ENCODE results near the gene BCHE.

The BCHE gene

GRCh38 chr3:165837058-165837525 is at the start of gene BCHE:
BCHE (minus strand) TSS chr3:165837423; CDS start chr3:165831033, 6,390 bp downstream.
- no peak within 1 kb of the TSS for H3K4me3 Mint-ChIP-seq
- H3K4me1 Mint-ChIP-seq (ENCODE audit: low read depth): no peaks in the 10 kb centered on the region
- H3K27me3 Mint-ChIP-seq: no peaks in the 10 kb centered on the region
- intact Hi-C loops (cut with micrococcal nuclease): no loop called here
- H3K27ac Mint-ChIP-seq: no peak within 1 kb of the TSS
- no peaks in the 10 kb centered on the region for H3K36me3 Mint-ChIP-seq (ENCODE audit: low read depth)
- no peaks in the 10 kb centered on the region for H3K9me3 Mint-ChIP-seq

GRCh38 chr3:165885558-165886270 is 48.5 kb upstream of the BCHE start:
- peaks cover under 1% of the 10 kb centered on the region for H3K9me3 Mint-ChIP-seq
- H3K27me3 Mint-ChIP-seq: no peaks in the 10 kb centered on the region

GRCh38 chr3:165884518-165884917 is 47.3 kb upstream of the BCHE start:
- Mint-ChIP-seq H3K36me3 (ENCODE audit: low read depth) (no peaks in the 10 kb centered on the region), H3K27me3 (no peaks in the 10 kb centered on the region), H3K4me3 (no peak overlapping the region), H3K4me1 (ENCODE audit: low read depth) (no peaks in the 10 kb centered on the region), H3K9me3 (peaks cover 8% of the 10 kb centered on the region), H3K27ac (no peak overlapping the region)
- intact Hi-C loops (cut with micrococcal nuclease): no loop called here

More at GRCh38 chr3:165885558-165886270, 48.5 kb upstream of the BCHE start:
- no peaks in the 10 kb centered on the region for H3K36me3 Mint-ChIP-seq (ENCODE audit: low read depth)
- no peak overlapping the region for H3K4me3 Mint-ChIP-seq
- H3K4me1 Mint-ChIP-seq (ENCODE audit: low read depth): no peaks in the 10 kb centered on the region
- intact Hi-C loops (cut with micrococcal nuclease): no loop called here
- H3K27ac Mint-ChIP-seq: no peak overlapping the region

- H3K9me3 Mint-ChIP-seq: peaks cover 8% of the 10 kb centered on the region
- intact Hi-C loops (cut with micrococcal nuclease): no loop called here
- H3K27ac Mint-ChIP-seq: no peak overlapping the region
- no peaks in the 10 kb centered on the region for H3K4me1 Mint-ChIP-seq (ENCODE audit: low read depth)
- peak overlapping the region; percentile 18 for H3K4me3 Mint-ChIP-seq
- H3K36me3 Mint-ChIP-seq (ENCODE audit: low read depth): no peaks in the 10 kb centered on the region
- no peaks in the 10 kb centered on the region for H3K27me3 Mint-ChIP-seq
Observed at GRCh38 chr3:165883863-165884478, 46.7 kb upstream of the BCHE start.

- no peaks in the 10 kb centered on the region for H3K4me1 Mint-ChIP-seq (ENCODE audit: low read depth)
Observed at GRCh38 chr3:165883117-165883516, 45.9 kb upstream of the BCHE start.

GRCh38 chr3:165875644-165876043 is 38.4 kb upstream of the BCHE start:
- intact Hi-C loops (cut with micrococcal nuclease): no loop called here
- no peaks in the 10 kb centered on the region for H3K36me3 Mint-ChIP-seq (ENCODE audit: low read depth)
- no peak overlapping the region for H3K4me3 Mint-ChIP-seq

More at GRCh38 chr3:165883117-165883516, 45.9 kb upstream of the BCHE start:
- Mint-ChIP-seq H3K9me3 (peaks cover 8% of the 10 kb centered on the region), H3K27me3 (no peaks in the 10 kb centered on the region), H3K27ac (no peak overlapping the region), H3K36me3 (ENCODE audit: low read depth) (no peaks in the 10 kb centered on the region), H3K4me3 (no peak overlapping the region)
- intact Hi-C loops (cut with micrococcal nuclease): no loop called here

GRCh38 chr3:165874663-165875489 is 37.7 kb upstream of the BCHE start:
- Mint-ChIP-seq H3K36me3 (ENCODE audit: low read depth) (no peaks in the 10 kb centered on the region), H3K27me3 (no peaks in the 10 kb centered on the region), H3K4me3 (no peak overlapping the region), H3K9me3 (peaks cover 33% of the 10 kb centered on the region), H3K4me1 (ENCODE audit: low read depth) (no peaks in the 10 kb centered on the region), H3K27ac (no peak overlapping the region)
- intact Hi-C loops (cut with micrococcal nuclease): no loop called here

More at GRCh38 chr3:165875644-165876043, 38.4 kb upstream of the BCHE start:
- Mint-ChIP-seq H3K9me3 (peaks cover 40% of the 10 kb centered on the region), H3K27me3 (no peaks in the 10 kb centered on the region), H3K4me1 (ENCODE audit: low read depth) (no peaks in the 10 kb centered on the region), H3K27ac (no peak overlapping the region)

GRCh38 chr3:165868088-165868487 is 30.9 kb upstream of the BCHE start:
- no peaks in the 10 kb centered on the region for H3K36me3 Mint-ChIP-seq (ENCODE audit: low read depth)
- intact Hi-C loops (cut with micrococcal nuclease): no loop called here
- no peaks in the 10 kb centered on the region for H3K27me3 Mint-ChIP-seq
- H3K4me1 Mint-ChIP-seq (ENCODE audit: low read depth): no peaks in the 10 kb centered on the region
- no peak overlapping the region for H3K27ac Mint-ChIP-seq
- H3K4me3 Mint-ChIP-seq: no peak overlapping the region
- peaks cover 16% of the 10 kb centered on the region for H3K9me3 Mint-ChIP-seq

GRCh38 chr3:165859061-165859460 is 21.8 kb upstream of the BCHE start:
- intact Hi-C loops (cut with micrococcal nuclease): no loop called here
- no peaks in the 10 kb centered on the region for H3K36me3 Mint-ChIP-seq (ENCODE audit: low read depth)
- H3K27ac Mint-ChIP-seq: no peak overlapping the region
- H3K4me1 Mint-ChIP-seq (ENCODE audit: low read depth): no peaks in the 10 kb centered on the region
- H3K4me3 Mint-ChIP-seq: no peak overlapping the region
- H3K9me3 Mint-ChIP-seq: no peaks in the 10 kb centered on the region
- H3K27me3 Mint-ChIP-seq: no peaks in the 10 kb centered on the region

GRCh38 chr3:165855581-165855980 is 18.4 kb upstream of the BCHE start:
- H3K9me3 Mint-ChIP-seq: no peaks in the 10 kb centered on the region
- H3K27ac Mint-ChIP-seq: no peak overlapping the region
- intact Hi-C loops (cut with micrococcal nuclease): loop anchor here (2.0 kb wide), 1 partner anchor 1495 kb away; no protein-coding TSS in a partner anchor
- no peak overlapping the region for H3K4me3 Mint-ChIP-seq
- no peaks in the 10 kb centered on the region for H3K27me3 Mint-ChIP-seq
- H3K36me3 Mint-ChIP-seq (ENCODE audit: low read depth): no peaks in the 10 kb centered on the region
- H3K4me1 Mint-ChIP-seq (ENCODE audit: low read depth): no peaks in the 10 kb centered on the region

- Mint-ChIP-seq H3K4me1 (ENCODE audit: low read depth) (no peaks in the 10 kb centered on the region), H3K4me3 (no peak overlapping the region), H3K27me3 (no peaks in the 10 kb centered on the region), H3K36me3 (ENCODE audit: low read depth) (no peaks in the 10 kb centered on the region), H3K27ac (no peak overlapping the region), H3K9me3 (no peaks in the 10 kb centered on the region)
- intact Hi-C loops (cut with micrococcal nuclease): loop anchor here (2.0 kb wide), 1 partner anchor 1496 kb away; no protein-coding TSS in a partner anchor
Observed at GRCh38 chr3:165854696-165855095, 17.5 kb upstream of the BCHE start.

GRCh38 chr3:165852711-165853110 is 15.5 kb upstream of the BCHE start:
- intact Hi-C loops (cut with micrococcal nuclease): no loop called here
- Mint-ChIP-seq H3K4me1 (ENCODE audit: low read depth) (no peaks in the 10 kb centered on the region), H3K9me3 (no peaks in the 10 kb centered on the region), H3K27me3 (no peaks in the 10 kb centered on the region), H3K36me3 (ENCODE audit: low read depth) (no peaks in the 10 kb centered on the region), H3K27ac (no peak overlapping the region), H3K4me3 (no peak overlapping the region)

- no peaks in the 10 kb centered on the region for H3K36me3 Mint-ChIP-seq (ENCODE audit: low read depth)
- intact Hi-C loops (cut with micrococcal nuclease): no loop called here
Observed at GRCh38 chr3:165852191-165852590, 15.0 kb upstream of the BCHE start.

GRCh38 chr3:165846056-165846455 is 8.8 kb upstream of the BCHE start:
- intact Hi-C loops (cut with micrococcal nuclease): no loop called here
- H3K27ac Mint-ChIP-seq: no peak overlapping the region

More at GRCh38 chr3:165852191-165852590, 15.0 kb upstream of the BCHE start:
- Mint-ChIP-seq H3K27me3 (no peaks in the 10 kb centered on the region), H3K9me3 (no peaks in the 10 kb centered on the region), H3K4me3 (no peak overlapping the region), H3K27ac (no peak overlapping the region), H3K4me1 (ENCODE audit: low read depth) (no peaks in the 10 kb centered on the region)

More at GRCh38 chr3:165846056-165846455, 8.8 kb upstream of the BCHE start:
- Mint-ChIP-seq H3K27me3 (no peaks in the 10 kb centered on the region), H3K9me3 (no peaks in the 10 kb centered on the region), H3K4me1 (ENCODE audit: low read depth) (no peaks in the 10 kb centered on the region), H3K36me3 (ENCODE audit: low read depth) (no peaks in the 10 kb centered on the region), H3K4me3 (no peak overlapping the region)

Data from dendritic cell treated with granulocyte-macrophage colony-stimulating factor and Interleukin-4, amounts not matched to agents 40 ng/mL and 50 ng/mL, for 4 days (primary cell).